Calu3 (cell line): ENCODE measurements around the gene MAP7. TPM values are rescaled to one million over a fixed set of nuclear protein-coding genes. Genes with fewer than 3 reads are reported as not detected.
A peak's percentile ranks its signal among the peaks of the same experiment; 100 is the strongest.

ENCODE experiments used
- Bru-seq: library from RNA; stranded (reverse); fragments of 400-500 nt; gene quantifications from one replicate; lab custom pipeline; 2021; lab: Mats Ljungman, UMichigan
- BruChase-seq, 2 experiments: library from RNA; stranded (reverse); fragments of 400-500 nt; gene quantifications; one replicate each; lab custom pipeline; 2021; lab: Mats Ljungman, UMichigan
- BruUV-seq: library from RNA; stranded (reverse); fragments of 400-500 nt; replicated peaks from 2 replicates; lab custom pipeline; 2021; lab: Mats Ljungman, UMichigan
- CTCF ChIA-PET: fragments of 300-600 bp; sonication (Branson Sonifier 250); formaldehyde crosslinking; loops from one replicate; lab custom pipeline; 2022; ENCODE audit warnings: antibody characterized with exemption; lab: Charles Lee
- DNase-seq: peaks from one replicate; pipeline ENCODE4 v3.0.0; 2022
- H3K27ac Mint-ChIP-seq: one replicate; pipeline ENCODE4 v1.8.0; 2022; ENCODE audit warnings: mixed read lengths; ENCODE audit not compliant: unreplicated experiment
- H3K27me3 Mint-ChIP-seq: one replicate; pipeline ENCODE4 v1.8.0; 2022; ENCODE audit warnings: mixed read lengths; ENCODE audit not compliant: unreplicated experiment
- H3K36me3 Mint-ChIP-seq: one replicate; pipeline ENCODE4 v1.8.0; 2022; ENCODE audit warnings: mild to moderate bottlenecking, moderate library complexity, mixed read lengths; ENCODE audit not compliant: insufficient read depth, unreplicated experiment
- H3K4me1 Mint-ChIP-seq: one replicate; pipeline ENCODE4 v1.8.0; 2022; ENCODE audit warnings: mild to moderate bottlenecking, low read depth, mixed read lengths; ENCODE audit not compliant: unreplicated experiment
- H3K4me3 Mint-ChIP-seq: one replicate; pipeline ENCODE4 v1.8.0; 2022; ENCODE audit warnings: mild to moderate bottlenecking, low read depth, moderate library complexity, mixed read lengths; ENCODE audit not compliant: unreplicated experiment
- H3K9me3 Mint-ChIP-seq: one replicate; pipeline ENCODE4 v1.8.0; 2022; ENCODE audit warnings: low read depth, mixed read lengths; ENCODE audit not compliant: unreplicated experiment
- intact Hi-C: fragments of 100-400 bp; cut with micrococcal nuclease; formaldehyde crosslinking; loops from one replicate; pipeline ENCODE4 v1.10.0; 2022; ENCODE audit not compliant: unreplicated experiment
- long read RNA-seq: library from polyadenylated mRNA; stranded (forward); transcript quantifications from one replicate; pipeline ENCODE4 v2.0.0, GENCODE V29; 2022
- total RNA-seq: library from RNA; stranded (reverse); gene quantifications from 2 replicates; pipeline ENCODE4 v1.2.3, GENCODE V29; 2022
- TF ChIP-seq, protein P1 (sequence below): fragments of 200-600 bp; IDR thresholded peaks from one replicate; pipeline ENCODE4 v1.8.0; 2022; ENCODE audit warnings: antibody characterized with exemption; ENCODE audit not compliant: unreplicated experiment

Gene MAP7
- total RNA-seq, result 29.5 and 30.1 TPM in 2 replicates
- percentile 78 among the genes with signal in this experiment for Bru-seq, nascent RNA
- percentile 71 among the genes with signal in this experiment for BruChase-seq, experiment 1, labeled RNA remaining after a 6-hour chase
- percentile 69 among the genes with signal in this experiment for BruChase-seq, experiment 2, labeled RNA remaining after a 2-hour chase
- long read RNA-seq, full-length matches to known transcripts, result 38 of 52 reads
- long read RNA-seq, partial matches to known transcripts, result 10 of 52 reads
- long read RNA-seq, other reads (novel, unspliced or antisense), result 4 of 52 reads

DNA sequence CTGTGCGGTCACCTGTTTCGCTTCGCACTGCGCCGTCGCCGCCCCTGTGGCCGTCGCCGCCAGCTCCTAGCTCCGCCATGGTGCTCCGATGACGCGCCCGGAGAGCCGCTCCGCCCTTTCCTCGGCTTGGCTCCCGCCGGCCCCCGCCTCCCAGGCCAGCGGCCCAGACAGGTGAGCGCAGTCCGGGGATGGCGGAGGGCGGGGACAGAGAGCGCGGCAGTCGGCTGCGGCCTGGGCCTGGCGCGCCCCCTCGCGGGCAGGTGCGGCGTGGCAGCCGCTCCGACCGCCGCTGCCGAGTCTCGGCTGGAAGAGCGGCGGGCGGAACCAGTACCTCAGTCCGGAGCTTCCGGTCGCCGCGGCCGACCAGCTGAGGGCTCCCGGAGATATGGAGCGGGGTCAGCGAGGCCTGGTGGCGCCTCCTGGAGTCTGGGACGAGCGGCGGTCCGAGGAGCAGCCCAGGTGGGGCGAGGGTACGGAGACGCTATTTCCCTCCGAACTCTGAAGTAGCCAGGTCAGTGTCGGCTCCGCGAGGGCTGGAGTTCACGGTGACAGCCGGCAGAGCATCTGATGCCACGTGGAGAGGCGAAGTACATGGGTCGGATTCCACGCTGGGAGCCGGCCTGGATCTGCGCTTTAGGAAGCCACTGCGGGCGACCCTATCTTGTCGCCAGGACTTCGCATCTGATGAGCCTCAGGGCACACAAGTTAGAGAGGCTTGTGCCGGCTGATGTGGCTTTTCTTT is at the start of gene MAP7:
Gene MAP7, minus strand, starts transcription at position 93 of the 742 bp plus-strand sequence. Its CDS starts 14 bp downstream, at position 79.
- intact Hi-C loops, result no loop called here
- Mint-ChIP-seq H3K27ac (peak within 1 kb of the TSS; percentile 81), H3K4me1 (peaks cover 37% of the 10 kb centered on the region), H3K27me3 (no peaks in the 10 kb centered on the region), H3K4me3 (peak within 1 kb of the TSS; percentile 86), H3K36me3 (peaks cover 36% of the 10 kb centered on the region), H3K9me3 (no peaks in the 10 kb centered on the region)
- BruUV-seq, result no TSS peak
- DNase-seq, result peak; percentile 94
- TF ChIP-seq, protein P1, sequence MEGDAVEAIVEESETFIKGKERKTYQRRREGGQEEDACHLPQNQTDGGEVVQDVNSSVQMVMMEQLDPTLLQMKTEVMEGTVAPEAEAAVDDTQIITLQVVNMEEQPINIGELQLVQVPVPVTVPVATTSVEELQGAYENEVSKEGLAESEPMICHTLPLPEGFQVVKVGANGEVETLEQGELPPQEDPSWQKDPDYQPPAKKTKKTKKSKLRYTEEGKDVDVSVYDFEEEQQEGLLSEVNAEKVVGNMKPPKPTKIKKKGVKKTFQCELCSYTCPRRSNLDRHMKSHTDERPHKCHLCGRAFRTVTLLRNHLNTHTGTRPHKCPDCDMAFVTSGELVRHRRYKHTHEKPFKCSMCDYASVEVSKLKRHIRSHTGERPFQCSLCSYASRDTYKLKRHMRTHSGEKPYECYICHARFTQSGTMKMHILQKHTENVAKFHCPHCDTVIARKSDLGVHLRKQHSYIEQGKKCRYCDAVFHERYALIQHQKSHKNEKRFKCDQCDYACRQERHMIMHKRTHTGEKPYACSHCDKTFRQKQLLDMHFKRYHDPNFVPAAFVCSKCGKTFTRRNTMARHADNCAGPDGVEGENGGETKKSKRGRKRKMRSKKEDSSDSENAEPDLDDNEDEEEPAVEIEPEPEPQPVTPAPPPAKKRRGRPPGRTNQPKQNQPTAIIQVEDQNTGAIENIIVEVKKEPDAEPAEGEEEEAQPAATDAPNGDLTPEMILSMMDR, result peak; percentile 89
- CTCF ChIA-PET, result interaction anchor here (0.6 to 1.3 kb wide), 5 partner anchors 16 to 261 kb away, joined by 3 to 7 read pairs (median 4); partner anchors contain the start of genes BCLAF1 and MAP3K5

GRCh38 chr6:136599329-136600011 is 49.2 kb upstream of the MAP7 start:
- Mint-ChIP-seq H3K36me3 (peaks cover 10% of the 10 kb centered on the region), H3K4me1 (peaks cover 6% of the 10 kb centered on the region), H3K27me3 (no peaks in the 10 kb centered on the region), H3K9me3 (no peaks in the 10 kb centered on the region), H3K4me3 (no peak overlapping the region), H3K27ac (no peak overlapping the region)
- BruUV-seq, result no TSS peak
- no peak for DNase-seq
- TF ChIP-seq, protein P1, result no peak
- CTCF ChIA-PET, result no interaction called here
- intact Hi-C loops, result no loop called here

DNA sequence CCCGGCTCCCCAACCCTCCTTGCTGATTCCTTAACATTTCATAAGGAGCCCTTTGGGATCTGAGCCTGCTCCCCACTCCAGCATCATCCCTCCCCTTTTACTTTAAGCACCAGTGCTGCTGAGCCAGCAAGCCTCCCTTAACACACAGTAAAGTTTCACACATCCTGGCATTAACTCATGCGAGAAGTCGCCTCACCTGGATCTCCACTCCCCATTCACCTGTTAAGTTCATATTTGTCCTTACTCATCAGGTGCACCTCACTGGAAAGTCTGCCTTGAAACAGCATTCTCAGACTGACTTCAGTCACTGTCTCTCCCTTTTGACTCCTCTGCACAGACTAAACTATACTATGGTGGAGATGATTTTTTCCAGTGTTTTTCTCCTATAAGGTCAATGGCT is 47.8 kb upstream of the MAP7 start:
- DNase-seq, result no peak
- peaks cover 8% of the 10 kb centered on the region for H3K36me3 Mint-ChIP-seq
- CTCF ChIA-PET, result no interaction called here
- H3K27me3 Mint-ChIP-seq, result no peaks in the 10 kb centered on the region
- TF ChIP-seq, protein P1, result no peak
- H3K4me1 Mint-ChIP-seq, result peaks cover 14% of the 10 kb centered on the region
- H3K27ac Mint-ChIP-seq, result no peak overlapping the region
- H3K4me3 Mint-ChIP-seq, result no peak overlapping the region
- intact Hi-C loops, result no loop called here
- no peaks in the 10 kb centered on the region for H3K9me3 Mint-ChIP-seq
- BruUV-seq, result no TSS peak

DNA sequence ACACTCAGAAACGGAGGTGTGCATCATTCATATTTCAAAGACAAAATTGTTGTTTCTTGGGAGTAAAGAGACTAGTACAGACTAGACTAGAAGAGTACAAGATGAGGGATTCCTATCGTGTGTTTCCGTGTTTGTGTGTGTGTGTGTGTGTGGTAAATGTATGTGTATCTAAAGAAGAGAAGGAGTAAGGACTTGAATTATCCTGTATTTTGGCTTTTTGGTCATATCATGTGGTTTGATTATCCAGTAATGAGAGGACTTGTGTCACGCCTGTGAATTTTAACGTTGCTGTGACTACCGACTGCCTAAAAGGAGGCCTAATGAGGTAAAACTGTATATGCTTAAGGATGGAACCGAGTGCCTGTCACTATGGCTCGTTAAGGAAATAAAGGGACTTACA is 44.4 kb upstream of the MAP7 start:
- Mint-ChIP-seq H3K27me3 (no peaks in the 10 kb centered on the region), H3K27ac (peak overlapping the region; percentile 92), H3K36me3 (peaks cover 16% of the 10 kb centered on the region), H3K4me1 (peaks cover 14% of the 10 kb centered on the region), H3K9me3 (no peaks in the 10 kb centered on the region), H3K4me3 (peak overlapping the region; percentile 55)
- no TSS peak for BruUV-seq
- TF ChIP-seq, protein P1, result no peak
- no peak for DNase-seq
- intact Hi-C loops, result loop anchor here (5.0 kb wide), 1 partner anchor 48 kb away; no protein-coding TSS in a partner anchor
- CTCF ChIA-PET, result interaction anchor here (0.9 kb wide), 1 partner anchor 18 kb away, joined by 4 read pairs; no protein-coding TSS in a partner anchor
